Measurements from ENCODE around the gene DCC.

GRCh38 chr18:52615321-52615720 is 275.3 kb downstream of the DCC start:
- TF ChIP-seq CTCF (IDR thresholded peaks at IDR 0.05) (no peak), POLR2A (IDR thresholded peaks at IDR 0.05) (no peak), POLR2AphosphoS5 (IDR thresholded peaks at IDR 0.05) (no peak)

Data from upper lobe of left lung (tissue), 4 donors.